PFSK-1 (cell line): ENCODE data around the gene SERPINI2. TPM values are rescaled to one million over a fixed set of nuclear protein-coding genes. Genes with fewer than 3 reads are reported as not detected.

ENCODE experiments used
- FOXP2 ChIP-seq: optimal IDR thresholded peaks from 2 replicates; pipeline ENCODE3; 2011; ENCODE audit warnings: borderline replicate concordance, control low read depth, inconsistent platforms; ENCODE audit not compliant: insufficient read depth; ENCODE audit errors: extremely low read length, extremely low read depth
- POLR2AphosphoS5 ChIP-seq: IDR thresholded peaks from 2 replicates; pipeline ENCODE4 v1.6.1; 2012; ENCODE audit warnings: low read depth, mild to moderate bottlenecking, control low read depth, low read length, moderate library complexity
- SIN3A ChIP-seq: IDR thresholded peaks from 2 replicates; pipeline ENCODE4 v1.6.1; 2012; ENCODE audit warnings: mild to moderate bottlenecking, low read length, moderate library complexity, borderline replicate concordance; ENCODE audit not compliant: insufficient read depth
- TAF1 ChIP-seq: IDR thresholded peaks from 2 replicates; pipeline ENCODE4 v1.6.1; 2012; ENCODE audit warnings: low read length, control low read depth, borderline replicate concordance; ENCODE audit not compliant: insufficient read depth
- polyA plus RNA-seq: library from polyadenylated mRNA; unstranded; fragments of >200 nt; gene quantifications from one replicate; pipeline ENCODE4 v1.2.1, GENCODE V29; 2012; ENCODE audit warnings: low read depth, missing spikeins; ENCODE audit not compliant: insufficient read length
- TF ChIP-seq, protein P1 (sequence below), 2 experiments: IDR thresholded peaks; 2 replicates each; pipeline versions ENCODE4 v1.6.1 to v1.8.0; 2011 to 2012; ENCODE audit warnings: low read depth in 2 of 2, low read length in 2 of 2, control low read depth in 1 of 2, inconsistent platforms in 1 of 2, mild to moderate bottlenecking in 1 of 2, moderate library complexity in 1 of 2; ENCODE audit not compliant: insufficient read depth in 1 of 2

The SERPINI2 gene, protein sequence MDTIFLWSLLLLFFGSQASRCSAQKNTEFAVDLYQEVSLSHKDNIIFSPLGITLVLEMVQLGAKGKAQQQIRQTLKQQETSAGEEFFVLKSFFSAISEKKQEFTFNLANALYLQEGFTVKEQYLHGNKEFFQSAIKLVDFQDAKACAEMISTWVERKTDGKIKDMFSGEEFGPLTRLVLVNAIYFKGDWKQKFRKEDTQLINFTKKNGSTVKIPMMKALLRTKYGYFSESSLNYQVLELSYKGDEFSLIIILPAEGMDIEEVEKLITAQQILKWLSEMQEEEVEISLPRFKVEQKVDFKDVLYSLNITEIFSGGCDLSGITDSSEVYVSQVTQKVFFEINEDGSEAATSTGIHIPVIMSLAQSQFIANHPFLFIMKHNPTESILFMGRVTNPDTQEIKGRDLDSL
- not detected for polyA plus RNA-seq

DNA sequence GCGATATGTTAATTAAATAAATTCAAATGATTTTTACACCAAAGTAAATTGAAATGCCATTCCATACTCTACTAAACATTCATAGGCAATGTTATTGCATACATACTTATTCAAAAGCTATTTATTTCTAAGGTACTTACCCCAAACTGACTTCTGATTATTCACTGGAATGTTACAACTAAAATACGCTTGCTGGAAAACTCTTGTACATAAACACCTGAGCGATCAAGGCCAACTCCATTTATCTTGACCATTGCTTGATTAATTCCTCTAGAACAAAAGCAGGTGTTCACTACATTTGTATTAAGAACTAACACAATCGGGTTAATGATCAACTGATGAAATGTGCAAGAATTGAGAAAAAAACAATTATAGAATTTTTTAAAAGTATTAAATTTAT lies at the start of gene SERPINI2:
Gene SERPINI2 (minus strand): TSS at position 180 of the 400 bp plus-strand sequence. CDS start 2,208 bp downstream, outside the sequence.
- TF ChIP-seq POLR2AphosphoS5 (no peak), TAF1 (no peak), SIN3A (no peak), FOXP2 (no peak)
- TF ChIP-seq, protein P1, sequence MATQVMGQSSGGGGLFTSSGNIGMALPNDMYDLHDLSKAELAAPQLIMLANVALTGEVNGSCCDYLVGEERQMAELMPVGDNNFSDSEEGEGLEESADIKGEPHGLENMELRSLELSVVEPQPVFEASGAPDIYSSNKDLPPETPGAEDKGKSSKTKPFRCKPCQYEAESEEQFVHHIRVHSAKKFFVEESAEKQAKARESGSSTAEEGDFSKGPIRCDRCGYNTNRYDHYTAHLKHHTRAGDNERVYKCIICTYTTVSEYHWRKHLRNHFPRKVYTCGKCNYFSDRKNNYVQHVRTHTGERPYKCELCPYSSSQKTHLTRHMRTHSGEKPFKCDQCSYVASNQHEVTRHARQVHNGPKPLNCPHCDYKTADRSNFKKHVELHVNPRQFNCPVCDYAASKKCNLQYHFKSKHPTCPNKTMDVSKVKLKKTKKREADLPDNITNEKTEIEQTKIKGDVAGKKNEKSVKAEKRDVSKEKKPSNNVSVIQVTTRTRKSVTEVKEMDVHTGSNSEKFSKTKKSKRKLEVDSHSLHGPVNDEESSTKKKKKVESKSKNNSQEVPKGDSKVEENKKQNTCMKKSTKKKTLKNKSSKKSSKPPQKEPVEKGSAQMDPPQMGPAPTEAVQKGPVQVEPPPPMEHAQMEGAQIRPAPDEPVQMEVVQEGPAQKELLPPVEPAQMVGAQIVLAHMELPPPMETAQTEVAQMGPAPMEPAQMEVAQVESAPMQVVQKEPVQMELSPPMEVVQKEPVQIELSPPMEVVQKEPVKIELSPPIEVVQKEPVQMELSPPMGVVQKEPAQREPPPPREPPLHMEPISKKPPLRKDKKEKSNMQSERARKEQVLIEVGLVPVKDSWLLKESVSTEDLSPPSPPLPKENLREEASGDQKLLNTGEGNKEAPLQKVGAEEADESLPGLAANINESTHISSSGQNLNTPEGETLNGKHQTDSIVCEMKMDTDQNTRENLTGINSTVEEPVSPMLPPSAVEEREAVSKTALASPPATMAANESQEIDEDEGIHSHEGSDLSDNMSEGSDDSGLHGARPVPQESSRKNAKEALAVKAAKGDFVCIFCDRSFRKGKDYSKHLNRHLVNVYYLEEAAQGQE (IDR thresholded peaks at IDR 0.05; ENCODE audit: insufficient read depth in 1 of 2, low read depth in 2 of 2, low read length in 2 of 2) = no peak

DNA sequence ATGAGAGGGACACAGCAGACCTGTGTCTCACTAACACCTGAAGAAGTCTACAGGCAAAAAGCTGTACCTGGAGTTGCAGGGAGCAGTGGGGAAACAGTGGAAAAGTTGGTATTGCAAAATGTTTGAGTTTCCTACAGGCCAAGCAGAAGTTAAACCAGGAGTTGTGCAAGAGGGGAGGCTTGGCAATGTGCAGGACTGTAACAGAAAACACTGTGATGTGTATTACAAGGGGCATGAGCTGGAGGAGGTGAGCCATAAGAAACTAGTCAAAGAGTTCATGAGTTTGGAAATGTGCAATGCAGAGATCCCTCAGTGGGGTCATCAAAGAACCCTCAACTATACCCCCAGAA lies 47.1 kb upstream of the SERPINI2 start:
- TF ChIP-seq TAF1 (no peak), FOXP2 (no peak), SIN3A (no peak), POLR2AphosphoS5 (no peak)
- TF ChIP-seq, protein P1 (IDR thresholded peaks at IDR 0.05; ENCODE audit: insufficient read depth in 1 of 2, low read depth in 2 of 2, low read length in 2 of 2) = no peak

DNA sequence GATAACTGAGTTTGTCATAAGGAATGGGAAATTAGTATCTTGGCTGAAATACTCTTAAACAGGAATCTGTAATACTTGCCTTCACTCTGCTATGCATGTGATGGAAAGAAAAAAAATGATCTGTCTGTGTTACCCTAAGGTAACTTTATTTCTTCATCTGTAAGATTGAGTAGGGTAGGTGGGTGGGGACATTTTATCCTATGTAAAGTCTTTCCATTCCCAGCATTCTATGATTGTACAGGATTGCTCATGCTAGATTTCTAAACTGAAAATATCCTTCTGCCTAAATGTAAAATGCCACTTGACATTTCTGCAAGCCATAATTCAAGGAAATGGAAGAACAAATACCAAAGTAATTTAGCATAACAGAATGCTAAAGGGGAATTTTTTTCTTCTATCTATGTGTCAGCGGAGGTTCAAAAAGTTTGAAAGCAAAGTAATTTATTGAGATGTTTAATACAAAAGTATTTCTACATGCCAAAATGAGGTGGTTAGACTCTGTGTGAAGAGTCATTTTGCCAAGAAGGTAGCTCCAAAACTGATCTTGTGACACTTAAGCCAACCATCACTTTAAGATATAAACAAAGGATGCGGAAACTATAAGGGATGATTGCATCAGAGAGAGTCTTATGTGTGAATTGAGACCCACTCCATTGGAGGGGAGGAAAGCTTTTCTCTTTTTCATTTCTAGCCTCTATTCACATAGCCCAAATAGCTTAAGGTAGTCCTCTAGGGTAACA lies 46.6 kb upstream of the SERPINI2 start:
- no peak for TF ChIP-seq SIN3A
- TF ChIP-seq POLR2AphosphoS5 = no peak

DNA sequence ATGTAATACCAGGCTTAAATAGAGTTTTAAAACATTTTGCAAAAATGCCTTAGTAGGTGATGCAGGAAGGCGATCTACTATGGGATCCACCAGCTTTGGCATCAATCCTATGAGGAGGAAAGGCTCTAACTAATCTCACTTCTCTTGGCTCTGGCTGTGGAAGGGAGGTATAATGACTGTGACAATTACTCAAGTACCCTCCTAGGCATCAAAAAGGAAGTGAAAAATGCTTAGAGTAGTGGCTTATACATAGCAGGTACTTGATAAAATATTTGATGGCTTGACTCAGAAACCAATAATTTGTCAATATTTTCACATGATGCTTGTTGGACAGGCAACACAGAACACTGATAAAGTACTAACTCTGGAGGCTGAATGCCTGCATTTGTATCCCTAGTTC lies 34.1 kb upstream of the SERPINI2 start:
- TF ChIP-seq POLR2AphosphoS5 (no peak), TAF1 (no peak), SIN3A (no peak), FOXP2 (no peak)
- TF ChIP-seq, protein P1 (IDR thresholded peaks at IDR 0.05; ENCODE audit: insufficient read depth in 1 of 2, low read depth in 2 of 2, low read length in 2 of 2) = no peak

DNA sequence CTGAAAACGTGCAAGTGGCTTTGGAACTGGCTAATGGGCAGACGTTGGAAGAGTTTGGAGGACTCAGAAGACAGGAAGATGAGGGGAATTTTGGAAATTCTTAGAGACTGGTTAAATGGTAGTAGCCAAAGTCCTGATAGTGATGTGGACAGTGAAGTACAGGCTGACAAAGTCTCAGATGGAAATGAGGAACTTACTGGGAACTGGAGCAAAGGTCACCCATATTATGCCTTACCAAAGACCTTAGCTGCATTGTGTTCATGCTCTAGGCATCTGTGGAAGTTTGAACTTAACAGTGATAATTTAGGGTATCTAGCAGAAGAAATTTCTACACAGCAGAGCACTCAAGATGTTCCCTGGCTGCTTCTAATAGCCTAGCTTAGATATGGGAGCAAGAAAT lies 28.6 kb upstream of the SERPINI2 start:
- no peak for TF ChIP-seq POLR2AphosphoS5
- TF ChIP-seq SIN3A = no peak
- TF ChIP-seq, protein P1 (IDR thresholded peaks at IDR 0.05; ENCODE audit: insufficient read depth in 1 of 2, low read depth in 2 of 2, low read length in 2 of 2) = no peak
- TF ChIP-seq TAF1 = no peak
